PC-3 (cell line): ENCODE measurements around the gene TNRC6B.

Experiments
- CTCF ChIP-seq: fragments of 300-600 bp; sonication (generic); conservative IDR thresholded peaks from 2 replicates; pipeline ENCODE4 v1.5.1; 2017; ENCODE audit warnings: antibody characterized with exemption, low read depth, mild to moderate bottlenecking, low read length
- EZH2 ChIP-seq: fragments of 300-600 bp; sonication (generic); IDR thresholded peaks from one replicate; pipeline ENCODE4 v1.6.1; 2017; ENCODE audit warnings: antibody characterized with exemption, mild to moderate bottlenecking, low read length; ENCODE audit not compliant: unreplicated experiment
- EZH2phosphoT487 ChIP-seq: fragments of 300-600 bp; sonication (generic); IDR thresholded peaks from 2 replicates; pipeline ENCODE4 v1.6.1; 2018; ENCODE audit warnings: mild to moderate bottlenecking, antibody characterized with exemption, low read length, borderline replicate concordance

- TF ChIP-seq EZH2 (no peak), CTCF (no peak), EZH2phosphoT487 (no peak)
Observed at GRCh38 chr22:40323681-40324171, 146.0 kb downstream of the TNRC6B start.
